SJSA1 (cell line): ENCODE data around the gene CLRN3. TPM values are rescaled to one million over a fixed set of nuclear protein-coding genes. Genes with fewer than 3 reads are reported as not detected.

Source experiments
- DNase-seq, 2 experiments: peaks; one replicate each; pipeline ENCODE4 v3.0.0-alpha.2; 2015 to 2020; ENCODE audit warnings: low spot score in 2 of 2, low read depth in 1 of 2
- H3K27ac ChIP-seq: fragments of 250-450 bp; sonication (Bioruptor Pico); 2 replicates; pipeline ENCODE4 v1.5.1; 2020; ENCODE audit warnings: mild to moderate bottlenecking, moderate library complexity
- H3K27me3 ChIP-seq: fragments of 250-450 bp; sonication (Bioruptor Pico); replicated peaks from 2 replicates; pipeline ENCODE4 v1.5.1; 2020; ENCODE audit warnings: mild to moderate bottlenecking, moderate library complexity
- H3K36me3 ChIP-seq: fragments of 250-450 bp; sonication (Bioruptor Pico); 2 replicates; pipeline ENCODE4 v1.5.1; 2020; ENCODE audit warnings: mild to moderate bottlenecking
- H3K4me1 ChIP-seq: fragments of 250-450 bp; sonication (Bioruptor Pico); replicated peaks from 2 replicates; pipeline ENCODE4 v1.6.1; 2021; ENCODE audit warnings: mild to moderate bottlenecking
- H3K4me3 ChIP-seq: fragments of 250-450 bp; sonication (Bioruptor Pico); 2 replicates; pipeline ENCODE4 v1.5.1; 2020; ENCODE audit warnings: mild to moderate bottlenecking
- H3K9me3 ChIP-seq: fragments of 250-450 bp; sonication (Bioruptor Pico); replicated peaks from 2 replicates; pipeline ENCODE4 v1.5.1; 2020; ENCODE audit warnings: mild to moderate bottlenecking
- total RNA-seq: library from RNA; depleted of rRNA; stranded (reverse); fragments of >200 nt; shearing (Covaris generic); gene quantifications from 2 replicates; pipeline ENCODE4 v1.2.3, GENCODE V29; 2014

Gene CLRN3
- total RNA-seq, 1 experiment from 2014 or later = not detected

DNA sequence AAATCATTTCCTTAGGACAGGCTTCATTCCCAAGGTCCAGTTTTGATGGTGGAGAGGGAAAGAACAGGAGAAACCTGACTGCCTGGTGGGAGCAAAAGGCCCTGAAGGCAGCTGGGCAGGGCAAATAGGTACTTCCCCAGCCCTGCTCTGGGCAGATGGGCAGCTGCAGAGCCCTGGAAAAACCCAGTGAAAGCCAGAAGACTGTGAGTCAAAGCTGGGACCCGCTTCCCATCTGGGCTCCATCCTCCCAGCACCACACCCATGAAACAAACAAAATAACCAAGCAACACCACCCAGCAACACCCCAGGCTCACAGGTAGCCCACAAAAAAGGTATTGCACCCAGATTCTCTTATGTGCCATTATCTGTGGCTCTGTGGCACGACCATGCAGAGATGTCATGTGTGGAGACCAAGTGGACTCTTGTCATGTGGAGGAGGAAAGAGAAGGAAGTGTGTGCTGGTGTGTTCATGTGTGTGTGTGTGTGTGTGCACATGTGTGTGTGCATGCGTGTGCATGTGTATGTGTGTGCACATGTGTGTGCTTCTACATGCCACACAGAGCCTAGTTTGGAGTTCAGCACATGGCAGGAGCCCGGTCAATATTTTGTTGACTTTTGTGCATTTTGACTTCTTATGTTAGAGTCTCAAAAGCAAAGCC is 9.8 kb downstream of the CLRN3 start:
- H3K4me1 ChIP-seq = no peaks in the 10 kb centered on the region
- no peaks in the 10 kb centered on the region for H3K9me3 ChIP-seq
- DNase-seq = no peak
- no peak overlapping the region for H3K27ac ChIP-seq
- H3K4me3 ChIP-seq = no peak overlapping the region
- no peaks in the 10 kb centered on the region for H3K36me3 ChIP-seq
- H3K27me3 ChIP-seq = no peaks in the 10 kb centered on the region

DNA sequence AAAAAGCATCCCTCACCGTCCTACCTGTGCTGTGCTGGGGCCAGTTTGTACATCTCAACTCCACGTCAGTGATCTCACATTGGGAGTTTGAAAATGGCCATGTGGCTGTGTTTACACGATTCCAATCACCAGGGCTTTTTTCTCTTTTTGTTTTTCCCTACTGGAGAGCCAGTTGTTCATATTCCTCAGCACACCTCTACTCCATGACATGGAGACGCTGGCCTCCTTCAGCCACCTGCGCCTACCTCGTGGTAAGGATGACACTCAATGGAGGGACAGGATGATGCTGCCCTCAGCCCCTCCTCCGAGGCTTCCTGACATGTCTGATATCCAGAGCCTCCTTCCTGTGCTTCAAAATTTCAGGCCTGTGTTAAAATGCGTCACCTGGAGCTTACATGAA is 10.3 kb downstream of the CLRN3 start:
- Histone ChIP-seq H3K4me3 (no peak overlapping the region), H3K4me1 (no peaks in the 10 kb centered on the region), H3K27me3 (no peaks in the 10 kb centered on the region), H3K9me3 (no peaks in the 10 kb centered on the region), H3K36me3 (no peaks in the 10 kb centered on the region), H3K27ac (no peak overlapping the region)
- DNase-seq = no peak

- no peak for DNase-seq
- Histone ChIP-seq H3K36me3 (no peaks in the 10 kb centered on the region), H3K27me3 (0 out of 2 replicates have a peak, but pooled peaks cover 1% of the 10 kb centered on the region), H3K9me3 (no peaks in the 10 kb centered on the region), H3K27ac (no peak overlapping the region), H3K4me3 (no peak overlapping the region), H3K4me1 (no peaks in the 10 kb centered on the region)
These were observed 11.5 kb downstream of the CLRN3 start for GRCh38 chr10:127881262-127881661.

- Histone ChIP-seq H3K9me3 (no peaks in the 10 kb centered on the region), H3K27me3 (0 out of 2 replicates have a peak, but pooled peaks cover 3% of the 10 kb centered on the region), H3K4me3 (no peak overlapping the region), H3K36me3 (no peaks in the 10 kb centered on the region), H3K27ac (no peak overlapping the region), H3K4me1 (no peaks in the 10 kb centered on the region)
- no peak for DNase-seq
These were observed 12.2 kb downstream of the CLRN3 start for GRCh38 chr10:127880557-127880956.

GRCh38 chr10:127878475-127879055 is 14.2 kb downstream of the CLRN3 start:
- Histone ChIP-seq H3K36me3 (no peaks in the 10 kb centered on the region), H3K27me3 (0 out of 2 replicates have a peak, but pooled peaks cover 3% of the 10 kb centered on the region), H3K4me1 (no peaks in the 10 kb centered on the region), H3K27ac (no peak overlapping the region), H3K9me3 (no peaks in the 10 kb centered on the region), H3K4me3 (no peak overlapping the region)
- no peak for DNase-seq

DNA sequence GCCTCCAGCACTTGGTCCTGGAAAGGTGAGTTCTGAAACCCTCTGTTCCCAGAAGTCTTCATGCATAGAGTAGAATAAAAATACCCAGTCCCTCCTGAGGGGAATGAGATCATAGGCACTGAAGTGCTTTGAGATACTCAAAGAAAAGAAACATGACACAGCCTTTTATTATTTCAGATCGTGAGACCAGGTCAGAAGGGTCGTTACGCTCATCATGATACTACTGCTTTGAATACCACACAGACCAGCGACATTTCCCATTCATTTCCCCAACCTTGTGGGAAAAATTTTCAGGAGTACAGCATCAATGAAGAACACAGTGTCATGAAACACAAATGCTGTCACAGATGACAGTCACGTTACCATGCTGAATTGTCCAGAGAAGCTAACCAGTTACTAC is 15.0 kb downstream of the CLRN3 start:
- Histone ChIP-seq H3K36me3 (no peaks in the 10 kb centered on the region), H3K4me1 (no peaks in the 10 kb centered on the region)

DNA sequence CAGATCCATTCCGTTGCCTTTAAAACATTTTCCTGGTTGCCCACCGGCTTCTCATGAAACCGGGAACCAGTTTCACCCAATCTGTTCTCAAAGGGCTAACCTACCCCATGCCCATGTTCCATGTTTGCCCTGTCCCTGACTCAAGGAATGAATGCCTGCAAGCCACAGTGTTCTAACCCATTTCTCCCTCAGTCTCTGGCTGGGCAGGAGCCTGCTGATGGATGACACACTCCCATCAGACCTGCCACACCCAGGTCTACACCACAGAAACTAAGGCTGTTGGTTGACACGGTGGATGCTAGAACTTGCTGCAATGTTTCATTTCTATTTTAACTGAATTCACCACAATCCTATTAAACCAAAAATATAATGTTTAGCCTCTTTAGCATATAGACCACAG is 15.6 kb downstream of the CLRN3 start:
- DNase-seq = no peak
- Histone ChIP-seq H3K4me3 (no peak overlapping the region), H3K27ac (no peak overlapping the region), H3K9me3 (no peaks in the 10 kb centered on the region), H3K4me1 (no peaks in the 10 kb centered on the region), H3K36me3 (no peaks in the 10 kb centered on the region), H3K27me3 (0 out of 2 replicates have a peak, but pooled peaks cover 3% of the 10 kb centered on the region)

More for the DNA sequence above, 15.0 kb downstream of the CLRN3 start:
- Histone ChIP-seq H3K27me3 (0 out of 2 replicates have a peak, but pooled peaks cover 3% of the 10 kb centered on the region), H3K27ac (no peak overlapping the region), H3K4me3 (no peak overlapping the region), H3K9me3 (no peaks in the 10 kb centered on the region)
- DNase-seq = no peak

DNA sequence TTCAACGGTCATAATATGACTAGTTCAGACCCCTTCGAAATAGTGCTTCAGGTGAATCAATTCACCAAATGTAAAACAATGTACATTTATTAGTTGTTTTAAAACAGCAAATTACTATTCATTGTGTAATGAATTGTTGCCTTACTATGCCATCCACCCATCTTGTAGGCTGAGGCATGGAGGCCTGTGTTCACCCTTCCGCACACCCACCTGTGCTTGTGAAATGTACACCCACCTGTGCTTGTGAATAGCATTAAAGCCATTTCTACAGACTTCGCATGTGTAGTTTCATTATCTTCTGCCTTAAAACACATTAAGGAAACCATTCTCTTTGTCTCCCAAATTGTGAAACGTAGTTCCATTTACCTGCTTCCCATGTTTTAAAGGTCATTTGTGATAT is 16.8 kb downstream of the CLRN3 start:
- Histone ChIP-seq H3K27me3 (0 out of 2 replicates have a peak, but pooled peaks cover 3% of the 10 kb centered on the region), H3K4me1 (no peaks in the 10 kb centered on the region), H3K9me3 (no peaks in the 10 kb centered on the region), H3K27ac (no peak overlapping the region), H3K4me3 (no peak overlapping the region), H3K36me3 (no peaks in the 10 kb centered on the region)
- DNase-seq = no peak

DNA sequence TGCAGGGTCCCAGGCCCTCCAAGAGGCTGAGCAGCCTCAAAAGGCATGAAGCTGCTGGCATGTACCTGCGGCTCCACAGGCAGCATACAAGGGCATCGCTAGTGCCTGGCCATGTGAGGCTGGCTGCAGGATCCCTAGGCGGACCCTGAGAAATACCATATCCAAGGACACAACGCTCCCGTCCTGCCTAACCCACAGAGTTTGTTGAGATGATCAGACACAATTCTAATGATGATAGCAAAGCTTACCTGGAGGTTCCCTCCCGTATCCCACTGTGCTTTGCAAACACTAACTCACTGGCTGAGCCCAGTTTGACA is 17.3 kb downstream of the CLRN3 start:
- no peaks in the 10 kb centered on the region for H3K4me1 ChIP-seq
- H3K36me3 ChIP-seq = no peaks in the 10 kb centered on the region
- H3K27ac ChIP-seq = no peak overlapping the region
- H3K9me3 ChIP-seq = no peaks in the 10 kb centered on the region
- DNase-seq = no peak
- 0 out of 2 replicates have a peak, but pooled peaks cover 3% of the 10 kb centered on the region for H3K27me3 ChIP-seq
- H3K4me3 ChIP-seq = no peak overlapping the region

GRCh38 chr10:127874671-127875448 is 17.9 kb downstream of the CLRN3 start:
- Histone ChIP-seq H3K4me1 (no peaks in the 10 kb centered on the region), H3K27me3 (0 out of 2 replicates have a peak, but pooled peaks cover 3% of the 10 kb centered on the region), H3K9me3 (no peaks in the 10 kb centered on the region), H3K36me3 (no peaks in the 10 kb centered on the region), H3K4me3 (no peak overlapping the region), H3K27ac (no peak overlapping the region)
- no peak for DNase-seq

GRCh38 chr10:127873901-127874470 is 18.8 kb downstream of the CLRN3 start:
- no peaks in the 10 kb centered on the region for H3K9me3 ChIP-seq
- H3K27me3 ChIP-seq = 0 out of 2 replicates have a peak, but pooled peaks cover 3% of the 10 kb centered on the region
- no peak overlapping the region for H3K27ac ChIP-seq
- H3K4me3 ChIP-seq = no peak overlapping the region
- no peaks in the 10 kb centered on the region for H3K36me3 ChIP-seq
- no peaks in the 10 kb centered on the region for H3K4me1 ChIP-seq
- no peak for DNase-seq

DNA sequence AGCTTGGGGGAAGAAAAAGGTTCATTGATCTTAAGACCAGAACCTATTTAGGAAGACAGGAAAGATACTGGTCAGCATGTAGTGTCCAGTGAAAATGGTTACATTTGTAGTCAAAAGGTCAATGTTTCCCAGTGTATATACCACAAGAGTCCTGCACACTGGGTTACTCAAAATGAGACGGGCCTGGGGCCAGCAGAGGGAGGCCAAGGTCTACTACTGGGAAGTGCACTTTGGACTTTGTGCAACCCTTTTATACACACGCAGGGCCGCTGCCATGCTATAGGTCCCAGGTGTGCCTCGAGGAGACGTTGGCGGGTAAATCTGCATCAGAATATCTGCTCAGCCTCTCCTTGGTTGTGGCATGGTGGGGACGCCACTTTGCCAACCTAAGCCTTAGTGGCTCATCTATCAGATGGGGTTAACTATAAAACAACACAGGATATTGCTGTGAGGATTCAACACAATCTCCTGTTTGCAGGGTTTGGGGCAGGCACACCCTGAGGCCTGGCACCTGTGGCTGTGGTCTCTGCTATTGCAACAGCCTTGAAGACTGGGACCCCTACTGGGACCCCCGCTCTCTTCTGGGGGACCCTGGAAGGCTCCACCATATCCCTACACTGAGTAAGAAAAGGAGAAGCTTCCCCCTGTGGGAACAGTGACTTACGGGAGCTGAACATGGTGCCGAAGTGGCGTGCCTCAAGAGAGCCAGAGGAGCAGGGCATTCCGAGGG is 19.7 kb downstream of the CLRN3 start:
- no peaks in the 10 kb centered on the region for H3K4me1 ChIP-seq
- DNase-seq = no peak
- 0 out of 2 replicates have a peak, but pooled peaks cover 3% of the 10 kb centered on the region for H3K27me3 ChIP-seq
- H3K27ac ChIP-seq = no peak overlapping the region
- H3K4me3 ChIP-seq = no peak overlapping the region
- no peaks in the 10 kb centered on the region for H3K9me3 ChIP-seq
- H3K36me3 ChIP-seq = no peaks in the 10 kb centered on the region

- no peaks in the 10 kb centered on the region for H3K36me3 ChIP-seq
- H3K27me3 ChIP-seq = 0 out of 2 replicates have a peak, but pooled peaks cover 3% of the 10 kb centered on the region
- DNase-seq = no peak
- H3K9me3 ChIP-seq = no peaks in the 10 kb centered on the region
- no peaks in the 10 kb centered on the region for H3K4me1 ChIP-seq
- H3K4me3 ChIP-seq = no peak overlapping the region
- no peak overlapping the region for H3K27ac ChIP-seq
These were observed 20.6 kb downstream of the CLRN3 start for GRCh38 chr10:127872011-127872761.
